ENCODE data around the gene SP2. TPM values are rescaled to one million over a fixed set of nuclear protein-coding genes. Genes with fewer than 3 reads are reported as not detected.

The SP2 gene
- total RNA-seq, 6 experiments from 2014 or later: 3.1 to 7.9 (median 5.5) TPM

DNA sequence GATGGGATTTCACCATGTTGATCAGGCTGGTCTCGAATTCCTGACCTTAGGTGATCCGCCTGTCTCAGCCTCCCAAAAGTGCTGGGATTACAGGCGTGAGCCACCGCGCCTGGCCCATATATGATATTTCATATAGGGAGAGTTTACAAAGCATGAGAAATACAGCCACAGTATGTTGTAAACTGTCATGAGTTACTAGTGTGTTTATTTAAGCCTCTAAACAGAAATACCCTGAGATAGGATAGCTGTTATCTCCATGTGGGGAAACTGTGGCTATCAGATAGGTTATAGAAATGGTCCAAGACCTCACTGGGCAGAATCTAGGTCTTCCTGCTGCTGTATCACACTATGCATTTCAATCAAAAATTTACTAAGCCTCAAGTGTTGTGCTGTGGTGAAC is 72.8 kb downstream of the SP2 start:
- peaks cover 0 to 23% (median 5%) of the 10 kb centered on the region in 4 donors for H3K4me1 ChIP-seq
- H3K4me3 ChIP-seq: no peak overlapping the region
- H3K36me3 ChIP-seq: peaks cover 0 to 5% (median 0%) of the 10 kb centered on the region in 4 donors
- no peak for TF ChIP-seq POLR2A (IDR thresholded peaks at IDR 0.05)
- TF ChIP-seq, protein P1, sequence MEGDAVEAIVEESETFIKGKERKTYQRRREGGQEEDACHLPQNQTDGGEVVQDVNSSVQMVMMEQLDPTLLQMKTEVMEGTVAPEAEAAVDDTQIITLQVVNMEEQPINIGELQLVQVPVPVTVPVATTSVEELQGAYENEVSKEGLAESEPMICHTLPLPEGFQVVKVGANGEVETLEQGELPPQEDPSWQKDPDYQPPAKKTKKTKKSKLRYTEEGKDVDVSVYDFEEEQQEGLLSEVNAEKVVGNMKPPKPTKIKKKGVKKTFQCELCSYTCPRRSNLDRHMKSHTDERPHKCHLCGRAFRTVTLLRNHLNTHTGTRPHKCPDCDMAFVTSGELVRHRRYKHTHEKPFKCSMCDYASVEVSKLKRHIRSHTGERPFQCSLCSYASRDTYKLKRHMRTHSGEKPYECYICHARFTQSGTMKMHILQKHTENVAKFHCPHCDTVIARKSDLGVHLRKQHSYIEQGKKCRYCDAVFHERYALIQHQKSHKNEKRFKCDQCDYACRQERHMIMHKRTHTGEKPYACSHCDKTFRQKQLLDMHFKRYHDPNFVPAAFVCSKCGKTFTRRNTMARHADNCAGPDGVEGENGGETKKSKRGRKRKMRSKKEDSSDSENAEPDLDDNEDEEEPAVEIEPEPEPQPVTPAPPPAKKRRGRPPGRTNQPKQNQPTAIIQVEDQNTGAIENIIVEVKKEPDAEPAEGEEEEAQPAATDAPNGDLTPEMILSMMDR (IDR thresholded peaks at IDR 0.05): no peak
- WGBS (ENCODE audit: insufficient coverage, low coverage, low lambda C conversion rate, missing lambda C conversion rate): 90% methylated on average over 5 of the region's 5 CpGs
- no peak for DNase-seq
- ATAC-seq: no peak
- no peak overlapping the region for H3K27ac ChIP-seq
- intact Hi-C loops (cut with DNase I): no loop called here
- no peaks in the 10 kb centered on the region for H3K9me3 ChIP-seq
- no peaks in the 10 kb centered on the region for H3K27me3 ChIP-seq

DNA sequence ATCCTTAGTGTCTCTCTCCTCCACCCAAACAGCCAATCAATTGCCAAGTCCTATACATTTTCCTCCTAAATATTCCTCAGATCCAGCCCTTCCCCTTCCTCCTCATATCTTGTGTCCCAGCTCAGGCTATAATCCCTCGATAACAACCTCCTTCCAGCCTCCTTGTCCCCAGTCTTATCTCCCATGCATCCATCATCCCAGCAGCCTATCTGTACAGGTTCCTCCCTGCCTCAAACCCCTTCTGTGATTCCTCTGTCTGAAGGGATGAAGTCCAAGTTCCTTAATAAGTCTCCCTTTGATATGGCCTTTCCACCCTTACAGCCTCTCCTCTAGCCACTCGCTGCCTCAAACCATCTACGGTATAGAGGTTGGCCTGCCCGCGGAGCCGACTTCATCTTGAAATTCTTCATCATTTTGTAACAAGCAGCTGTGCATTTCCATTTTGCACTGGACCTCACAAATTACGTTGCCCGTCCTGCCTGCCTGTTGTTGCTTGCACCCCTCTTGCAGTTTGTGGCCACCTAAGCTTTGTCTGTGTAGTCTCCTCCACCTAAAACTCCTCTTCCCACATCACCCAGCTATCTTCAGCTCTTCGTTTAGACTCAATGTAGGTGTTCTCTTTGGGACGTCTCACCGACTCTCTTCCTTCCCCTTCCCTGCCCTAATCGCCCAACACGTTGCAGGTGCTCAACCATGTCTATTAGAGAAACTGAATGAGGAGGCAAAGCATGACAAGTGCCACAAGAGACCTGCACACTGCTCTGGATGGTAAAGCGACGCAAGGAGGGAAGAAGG is 74.1 kb downstream of the SP2 start:
- no peak for DNase-seq
- ATAC-seq: no peak
- TF ChIP-seq, protein P1 (IDR thresholded peaks at IDR 0.05): no peak
- TF ChIP-seq POLR2A (IDR thresholded peaks at IDR 0.05): no peak

DNA sequence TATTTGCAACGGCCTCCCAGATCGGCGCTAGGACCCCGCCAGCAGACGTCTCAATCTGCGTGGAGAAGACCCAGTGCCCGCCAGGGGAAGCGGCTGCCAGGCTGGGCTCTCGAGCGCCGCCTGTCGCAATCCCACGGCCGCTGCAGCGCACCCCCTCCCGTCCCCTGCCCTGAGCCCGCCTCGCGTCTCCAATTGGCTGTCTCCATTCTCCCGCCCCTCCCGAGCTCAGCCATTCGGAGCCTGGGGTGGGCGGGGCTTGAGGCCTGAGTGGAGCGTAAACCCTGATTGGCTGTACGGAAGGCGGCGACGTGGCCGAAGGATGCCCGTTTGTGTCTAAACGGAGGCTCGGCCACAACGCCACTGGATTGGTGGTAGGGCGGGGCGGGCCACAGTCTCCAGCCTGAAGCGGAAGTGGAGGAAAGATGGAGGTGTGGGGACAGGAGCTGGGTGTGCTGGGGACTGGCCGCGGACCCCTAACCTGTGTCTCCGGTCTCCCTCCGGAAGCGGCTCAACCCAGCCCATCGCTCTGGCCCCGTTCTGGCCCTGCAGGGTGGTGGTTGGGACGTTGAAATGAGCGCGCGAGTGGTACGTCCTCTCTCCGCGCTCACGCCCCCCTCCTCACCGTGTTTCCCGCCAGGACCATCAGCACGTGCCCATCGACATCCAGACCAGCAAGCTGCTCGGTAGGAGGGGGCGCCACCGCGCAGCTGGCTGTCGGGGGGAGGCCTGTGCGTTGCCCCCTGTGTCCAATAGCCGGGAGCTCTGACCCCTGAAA is 74.9 kb downstream of the SP2 start, which contains the start of gene CDK5RAP3:
CDK5RAP3 (plus strand) TSS at position 389 of the 775 bp plus-strand sequence; CDS start at position 423, 34 bp downstream.
- H3K4me1 ChIP-seq: peaks cover 0 to 18% (median 5%) of the 10 kb centered on the region in 4 donors
- H3K36me3 ChIP-seq: peaks cover 0 to 25% (median 11%) of the 10 kb centered on the region in 4 donors
- DNase-seq: peak; percentile 100
- peak; percentile 80 for TF ChIP-seq POLR2A (IDR thresholded peaks at IDR 0.05)
- TF ChIP-seq, protein P1 (IDR thresholded peaks at IDR 0.05): peak; percentile 94 to 99 (median 96)
- no peaks in the 10 kb centered on the region for H3K27me3 ChIP-seq
- peak; percentile 96 to 99 (median 98) for ATAC-seq
- H3K4me3 ChIP-seq: peak within 1 kb of the TSS; percentile 81 to 99 (median 89)
- H3K9me3 ChIP-seq: no peaks in the 10 kb centered on the region
- intact Hi-C loops (cut with DNase I): no loop called here
- peak within 1 kb of the TSS; percentile 49 to 81 (median 73) for H3K27ac ChIP-seq
- under 1% methylated on average over 27 of the region's 62 CpGs for WGBS (ENCODE audit: insufficient coverage, low coverage, low lambda C conversion rate, missing lambda C conversion rate)

More for the DNA sequence above, 74.1 kb downstream of the SP2 start:
- Histone ChIP-seq H3K36me3 (peaks cover 0 to 17% (median 6%) of the 10 kb centered on the region in 4 donors), H3K4me3 (peak overlapping the region in 2 of 3 donors; percentile 44 to 89), H3K4me1 (peaks cover 0 to 23% (median 5%) of the 10 kb centered on the region in 4 donors), H3K27ac (peak overlapping the region in 2 of 3 donors; percentile 46 to 73), H3K9me3 (no peaks in the 10 kb centered on the region), H3K27me3 (no peaks in the 10 kb centered on the region)
- intact Hi-C loops (cut with DNase I): no loop called here
- 38% methylated on average over 15 of the region's 15 CpGs for WGBS (ENCODE audit: insufficient coverage, low coverage, low lambda C conversion rate, missing lambda C conversion rate)

DNA sequence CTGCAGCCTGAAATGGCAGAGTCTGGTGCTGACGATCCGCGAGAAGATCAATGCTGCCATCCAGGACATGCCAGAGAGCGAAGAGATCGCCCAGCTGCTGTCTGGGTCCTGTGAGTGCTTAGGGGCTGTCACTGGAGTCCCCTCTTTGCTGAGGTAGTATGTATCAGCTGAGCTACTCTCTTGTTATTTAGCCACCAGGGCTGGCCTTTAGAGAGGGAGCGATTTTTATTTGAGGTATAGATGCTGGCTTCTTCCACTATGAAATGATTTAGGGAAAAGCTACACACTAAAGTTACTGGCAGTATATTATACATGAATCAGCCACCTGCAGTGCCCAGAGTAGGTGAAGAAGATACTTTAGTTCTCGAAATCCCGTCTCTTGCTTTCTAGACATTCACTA is 77.5 kb downstream of the SP2 start:
- TF ChIP-seq, protein P1 (IDR thresholded peaks at IDR 0.05): no peak
- no peak for TF ChIP-seq POLR2A (IDR thresholded peaks at IDR 0.05)
- intact Hi-C loops (cut with DNase I): no loop called here
- peaks cover 0 to 10% (median 3%) of the 10 kb centered on the region in 4 donors for H3K4me1 ChIP-seq
- WGBS (ENCODE audit: insufficient coverage, low coverage, low lambda C conversion rate, missing lambda C conversion rate): 80% methylated on average over 4 of the region's 8 CpGs
- no peaks in the 10 kb centered on the region for H3K9me3 ChIP-seq
- H3K4me3 ChIP-seq: no peak overlapping the region
- DNase-seq: no peak
- H3K27ac ChIP-seq: no peak overlapping the region
- H3K36me3 ChIP-seq: peaks cover 0 to 48% (median 23%) of the 10 kb centered on the region in 4 donors
- no peak for ATAC-seq
- H3K27me3 ChIP-seq: no peaks in the 10 kb centered on the region
